EH (cell line): ENCODE data around the gene PPP1R14B.
A peak's percentile ranks its signal among the peaks of the same experiment; 100 is the strongest.

Source experiments
- DNase-seq: peaks from one replicate; pipeline ENCODE4 v3.0.0-alpha.2; 2015; ENCODE audit warnings: low read depth

Gene PPP1R14B

DNA sequence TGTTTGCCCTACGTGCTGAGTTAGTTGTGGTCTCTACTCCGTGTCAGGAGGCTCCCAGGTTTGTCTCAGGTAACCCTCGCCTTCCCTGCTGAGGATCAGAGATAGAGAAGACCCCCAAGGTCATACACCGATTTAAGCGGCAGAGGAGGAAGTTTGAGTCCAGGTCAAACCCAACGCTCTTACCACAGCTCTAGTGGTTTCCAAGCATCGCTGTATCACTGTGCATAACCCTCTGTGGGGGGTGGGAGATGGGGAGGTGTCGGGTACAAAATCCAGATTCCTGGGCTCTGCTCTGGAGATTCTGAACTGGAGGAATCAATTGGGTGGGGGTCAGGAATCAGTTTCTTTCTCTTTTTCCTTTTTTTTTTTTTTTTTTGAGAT is 15.8 kb downstream of the PPP1R14B start:
- DNase-seq: no peak

DNA sequence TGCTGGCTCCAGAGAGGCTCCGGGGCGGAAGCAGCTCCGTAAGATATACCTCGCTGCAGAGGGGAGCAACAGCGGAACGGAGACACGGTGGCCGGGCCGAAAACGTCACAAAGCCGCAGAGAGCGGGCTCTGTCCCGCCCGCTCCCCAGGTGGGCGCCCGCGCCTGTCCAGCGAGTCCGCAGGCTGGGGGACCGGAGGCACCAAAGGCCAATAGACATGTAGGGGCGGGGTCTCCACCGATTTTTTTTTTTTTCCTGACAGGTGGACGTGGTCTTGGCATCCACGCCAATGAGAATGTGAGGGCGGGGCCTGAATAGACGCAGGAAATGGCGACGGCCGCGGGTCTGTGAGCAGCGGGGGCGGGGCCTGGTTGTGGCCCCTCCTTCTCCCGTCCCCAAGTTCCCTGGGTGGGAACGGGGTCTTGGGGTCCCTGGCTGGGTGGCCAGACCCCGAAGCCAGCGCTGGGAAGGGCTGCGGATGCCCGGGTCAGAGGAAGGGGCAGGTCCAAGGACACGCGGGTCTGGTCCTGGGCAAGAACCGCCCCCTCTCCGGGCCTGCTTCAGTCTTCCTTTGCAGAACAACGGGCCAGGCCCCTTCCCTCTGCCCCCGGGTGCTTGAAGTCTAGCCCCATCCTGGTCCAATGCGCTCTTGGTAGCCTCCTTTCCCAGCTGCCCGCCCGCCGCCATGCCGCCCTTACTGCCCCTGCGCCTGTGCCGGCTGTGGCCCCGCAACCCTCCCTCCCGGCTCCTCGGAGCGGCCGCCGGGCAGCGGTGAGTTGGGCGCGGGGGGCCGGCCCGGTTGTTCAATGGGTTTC is 16.4 kb downstream of the PPP1R14B start, which contains the start of gene DNAJC4:
DNAJC4 (plus strand) TSS at position 378 of the 814 bp plus-strand sequence; CDS start at position 685, 307 bp downstream.
- DNase-seq: peak; percentile 90

DNA sequence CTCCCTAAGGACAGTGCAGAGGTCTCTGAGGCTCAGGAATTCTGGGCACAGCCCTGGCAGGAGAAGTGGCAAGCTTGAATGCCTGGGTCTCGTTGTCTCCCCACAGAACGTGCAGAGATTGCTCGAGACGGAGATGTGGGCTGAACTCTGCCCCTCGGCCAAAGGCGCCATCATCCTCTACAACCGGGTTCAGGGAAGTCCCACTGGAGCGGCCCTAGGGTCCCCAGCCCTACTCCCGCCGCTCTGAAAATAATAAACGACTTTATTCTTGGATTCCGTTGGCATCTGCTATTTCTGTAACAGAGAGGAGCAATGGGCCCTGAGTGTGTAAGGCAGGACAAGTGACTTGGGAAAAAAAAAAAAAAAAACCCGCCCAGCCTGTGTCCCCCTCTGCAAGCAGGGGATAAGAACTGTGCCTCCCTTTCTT is 17.0 kb downstream of the PPP1R14B start:
- DNase-seq: no peak

DNA sequence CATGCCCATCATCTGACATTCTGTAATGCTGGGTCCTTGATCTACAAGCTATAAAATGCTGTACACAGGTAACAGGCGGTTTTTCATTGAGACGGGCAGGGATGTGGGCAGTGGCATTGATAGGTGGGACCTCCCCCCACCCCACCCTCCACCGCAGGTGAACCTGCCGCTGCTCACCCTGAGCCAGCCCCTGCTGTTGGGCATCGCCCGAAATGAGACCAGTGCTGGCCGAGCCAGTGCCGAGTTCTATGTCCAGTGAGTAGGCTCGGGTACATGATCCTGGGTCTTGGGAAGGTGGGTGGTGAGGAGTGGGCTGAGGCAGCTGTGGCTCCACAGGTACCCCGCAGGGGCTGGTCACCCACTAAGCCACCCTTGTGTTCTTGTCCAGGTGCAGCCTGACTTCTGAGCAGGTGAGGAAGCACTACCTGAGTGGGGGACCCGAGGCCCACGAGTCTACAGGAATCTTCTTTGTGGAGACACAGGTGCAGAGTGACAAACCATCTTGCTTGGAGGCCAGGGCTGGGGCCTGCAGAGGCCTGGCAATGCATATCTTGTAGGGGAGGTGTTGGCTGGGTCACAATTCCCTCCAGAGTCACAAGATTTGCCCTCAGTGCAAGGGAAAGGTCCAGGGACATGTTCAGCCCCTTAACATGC is 17.5 kb downstream of the PPP1R14B start:
- no peak for DNase-seq

DNA sequence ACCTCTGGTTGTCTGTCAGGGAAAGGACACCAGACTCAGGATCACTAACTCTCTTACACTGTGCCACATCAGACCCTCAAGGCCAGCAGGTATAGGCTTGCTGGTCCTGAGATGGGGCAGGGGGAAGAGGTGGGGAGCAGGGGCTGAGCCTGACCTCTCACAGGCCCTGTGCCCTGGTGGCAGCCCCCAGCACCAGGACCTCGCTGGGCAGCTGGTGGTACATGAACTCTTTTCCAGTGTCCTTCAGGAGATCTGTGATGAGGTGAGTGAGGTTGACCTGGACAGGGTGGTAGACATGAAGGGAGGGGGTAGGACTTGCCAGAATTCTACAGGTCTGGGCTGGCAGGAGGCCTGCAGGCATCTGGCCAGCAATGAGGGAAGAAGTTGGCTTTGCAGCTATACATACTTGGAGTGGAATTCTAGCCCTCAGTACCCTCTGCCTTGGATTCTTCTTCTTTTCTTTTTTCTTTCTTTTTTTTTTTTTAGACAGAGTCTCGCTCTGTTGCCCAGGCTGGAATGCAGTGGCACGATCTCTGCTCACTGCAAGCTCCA is 19.3 kb downstream of the PPP1R14B start:
- no peak for DNase-seq

DNA sequence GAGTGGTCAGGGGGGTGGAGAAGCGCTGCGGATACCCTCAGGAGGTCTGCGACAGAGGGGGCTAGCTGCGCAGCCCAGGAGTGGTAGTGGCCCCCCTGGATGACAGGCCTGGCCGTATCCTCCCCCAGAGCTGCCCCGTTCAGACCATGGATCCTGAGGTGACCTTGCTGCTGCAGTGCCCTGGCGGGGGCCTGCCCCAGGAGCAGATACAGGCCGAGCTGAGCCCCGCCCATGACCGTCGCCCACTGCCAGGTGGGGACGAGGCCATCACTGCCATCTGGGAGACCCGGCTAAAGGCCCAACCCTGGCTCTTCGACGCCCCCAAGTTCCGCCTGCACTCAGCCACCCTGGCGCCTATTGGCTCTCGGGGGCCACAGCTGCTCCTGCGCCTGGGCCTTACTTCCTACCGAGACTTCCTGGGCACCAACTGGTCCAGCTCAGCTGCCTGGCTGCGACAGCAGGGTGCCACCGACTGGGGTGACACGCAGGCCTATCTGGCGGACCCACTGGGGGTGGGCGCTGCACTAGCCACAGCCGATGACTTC is 20.2 kb downstream of the PPP1R14B start:
- DNase-seq: peak; percentile 26

DNA sequence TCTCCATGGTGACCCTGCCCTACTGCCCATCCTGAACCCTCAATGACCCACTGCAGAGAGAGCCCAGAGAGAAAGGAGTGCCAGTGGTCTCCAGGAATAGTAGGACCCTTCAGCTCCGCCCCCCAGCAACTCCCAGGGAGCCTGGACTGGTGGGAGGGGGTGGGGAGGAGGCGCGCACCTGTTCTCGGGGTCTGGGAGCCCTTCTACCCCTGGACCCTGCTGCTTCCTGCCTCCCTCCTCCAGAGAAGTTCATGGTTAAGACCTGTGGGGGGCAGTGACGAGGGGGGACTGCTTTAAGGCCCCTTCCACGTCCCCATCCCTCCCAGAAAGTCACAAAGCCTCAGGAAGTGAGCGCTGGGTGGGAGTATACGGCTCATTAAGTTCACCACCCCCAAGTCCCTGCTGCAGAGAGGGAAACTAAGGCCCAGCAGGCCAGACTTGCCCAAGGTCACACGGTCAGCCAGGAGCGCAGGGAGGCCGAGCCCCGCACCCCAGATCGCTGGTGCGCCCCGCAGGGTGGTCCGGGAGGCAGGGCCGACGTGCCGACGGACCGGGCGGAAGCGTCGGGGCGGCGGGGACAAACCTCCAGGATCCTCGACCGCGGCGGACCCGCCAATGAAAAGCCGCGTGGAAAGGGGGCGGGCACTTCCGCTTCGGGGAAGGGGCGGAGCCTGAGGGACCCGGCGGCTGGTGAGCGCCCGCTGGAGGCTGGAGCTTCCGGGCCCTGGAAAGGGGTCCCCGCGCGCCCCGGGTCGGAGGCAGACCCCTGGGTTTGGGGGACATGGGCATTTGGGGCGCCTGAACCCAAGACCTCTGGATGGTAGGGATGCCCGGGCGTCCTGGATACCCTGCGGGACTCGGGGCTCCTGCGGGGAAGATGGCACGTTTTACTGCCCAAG is 20.9 kb downstream of the PPP1R14B start, which contains the start of the genes NUDT22 and TRPT1:
NUDT22 (plus strand) TSS at position 667 of the 899 bp plus-strand sequence. CDS start 379 bp downstream, outside the sequence.
TRPT1 (minus strand) TSS at position 579 of the 899 bp plus-strand sequence; CDS start at position 253, 326 bp downstream.
- DNase-seq: peak; percentile 83

DNA sequence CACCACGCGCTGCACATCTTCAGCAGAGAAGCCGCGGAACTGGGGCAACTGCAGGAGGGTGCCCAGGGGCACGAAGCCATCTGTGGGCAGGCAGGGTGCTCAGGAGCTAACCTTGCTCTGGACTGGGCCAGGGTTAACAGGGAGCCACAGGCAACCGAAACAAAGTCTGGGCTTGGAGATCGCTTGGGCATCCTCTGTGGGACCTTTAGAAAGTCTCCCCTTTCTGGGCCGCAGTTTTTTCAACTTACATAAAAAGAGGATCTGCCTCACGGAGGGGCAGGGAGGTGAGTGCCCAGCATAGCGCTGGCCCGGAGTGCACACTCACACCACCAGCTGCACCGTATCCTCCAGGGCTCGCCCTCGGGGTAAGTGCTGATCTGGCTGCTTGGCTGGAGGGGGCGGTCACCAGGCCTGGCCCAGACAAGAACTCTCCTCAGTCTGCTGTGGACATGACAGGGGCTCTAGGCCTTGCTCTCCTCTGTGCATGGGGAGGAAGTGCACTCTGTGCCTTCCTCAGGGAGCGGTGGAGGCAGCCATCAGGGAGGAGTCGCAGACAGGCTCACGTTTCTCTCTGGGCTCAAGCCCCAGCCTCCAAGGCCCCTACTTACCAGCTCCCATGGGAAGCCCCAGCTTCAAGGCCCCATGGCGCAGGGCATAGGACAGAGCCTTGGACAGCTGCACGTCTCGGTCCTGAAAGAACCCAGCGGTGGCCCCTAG is 21.7 kb downstream of the PPP1R14B start:
- no peak for DNase-seq

DNA sequence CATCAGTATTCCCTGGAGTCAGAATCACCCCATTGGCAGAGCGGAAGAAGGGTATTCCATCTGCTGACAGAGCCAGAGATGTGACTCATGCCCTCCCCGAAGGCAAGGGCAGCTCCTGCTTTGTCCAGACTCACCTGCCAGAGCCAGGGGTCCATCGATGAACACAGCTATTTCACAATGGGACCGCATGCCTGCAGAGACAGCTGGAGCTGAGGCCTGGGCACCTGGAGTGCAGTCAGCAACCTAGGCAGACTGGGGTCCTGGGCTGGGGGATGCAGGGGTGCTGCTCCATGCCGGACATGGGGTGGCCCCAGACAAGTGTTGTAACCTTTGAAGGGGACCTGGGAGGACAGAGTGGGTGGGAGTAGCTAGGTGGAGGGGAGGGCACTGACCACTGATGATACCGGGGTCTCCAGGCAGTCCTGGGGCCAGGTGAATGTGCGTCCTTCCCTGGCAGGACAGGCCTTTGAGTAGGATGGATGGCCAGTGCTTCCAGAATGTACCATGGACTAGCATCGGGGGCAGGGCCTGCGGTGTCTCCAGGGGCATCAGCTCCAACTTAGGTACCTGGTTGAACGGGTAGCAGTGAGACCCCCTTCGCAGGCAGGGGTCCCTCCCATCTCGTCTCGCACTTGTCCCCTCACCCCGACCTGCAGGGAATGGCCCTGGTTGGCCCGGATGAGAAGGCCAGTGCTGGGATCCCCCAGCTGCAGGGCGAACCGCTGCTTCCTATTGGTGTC is 22.4 kb downstream of the PPP1R14B start:
- no peak for DNase-seq

DNA sequence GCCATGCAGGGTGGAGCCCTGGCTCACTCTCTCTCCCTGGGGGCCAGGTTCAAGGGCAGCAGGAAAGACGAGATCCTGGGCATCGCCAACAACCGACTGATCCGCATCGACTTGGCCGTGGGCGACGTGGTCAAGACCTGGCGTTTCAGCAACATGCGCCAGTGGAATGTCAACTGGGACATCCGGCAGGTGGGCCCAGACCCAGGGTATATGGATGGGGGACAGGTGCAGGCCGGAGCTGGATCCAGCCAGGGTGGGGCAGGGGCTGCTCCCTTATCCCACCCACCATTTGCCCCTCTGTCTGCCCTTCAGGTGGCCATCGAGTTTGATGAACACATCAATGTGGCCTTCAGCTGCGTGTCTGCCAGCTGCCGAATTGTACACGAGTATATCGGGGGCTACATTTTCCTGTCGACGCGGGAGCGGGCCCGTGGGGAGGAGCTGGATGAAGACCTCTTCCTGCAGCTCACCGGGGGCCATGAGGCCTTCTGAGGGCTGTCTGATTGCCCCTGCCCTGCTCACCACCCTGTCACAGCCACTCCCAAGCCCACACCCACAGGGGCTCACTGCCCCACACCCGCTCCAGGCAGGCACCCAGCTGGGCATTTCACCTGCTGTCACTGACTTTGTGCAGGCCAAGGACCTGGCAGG is 23.6 kb downstream of the PPP1R14B start:
- no peak for DNase-seq

DNA sequence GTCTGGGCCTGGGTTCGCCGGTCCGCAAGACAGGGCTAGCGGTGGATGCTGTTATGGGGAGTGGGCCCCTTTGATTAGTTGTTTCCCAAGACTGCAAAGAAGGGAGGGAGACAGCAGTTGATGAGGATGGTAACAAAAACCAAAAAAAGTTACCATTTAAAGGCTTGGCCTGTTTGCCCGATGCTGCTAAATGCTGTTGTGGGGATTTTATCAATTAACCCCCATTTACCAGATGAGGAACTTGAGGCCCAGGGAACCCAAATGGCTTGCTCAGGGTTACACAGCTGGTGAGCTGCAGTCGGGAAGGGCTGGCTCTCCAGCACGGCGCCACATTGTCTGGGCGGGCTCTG is 24.1 kb downstream of the PPP1R14B start:
- DNase-seq: no peak

DNA sequence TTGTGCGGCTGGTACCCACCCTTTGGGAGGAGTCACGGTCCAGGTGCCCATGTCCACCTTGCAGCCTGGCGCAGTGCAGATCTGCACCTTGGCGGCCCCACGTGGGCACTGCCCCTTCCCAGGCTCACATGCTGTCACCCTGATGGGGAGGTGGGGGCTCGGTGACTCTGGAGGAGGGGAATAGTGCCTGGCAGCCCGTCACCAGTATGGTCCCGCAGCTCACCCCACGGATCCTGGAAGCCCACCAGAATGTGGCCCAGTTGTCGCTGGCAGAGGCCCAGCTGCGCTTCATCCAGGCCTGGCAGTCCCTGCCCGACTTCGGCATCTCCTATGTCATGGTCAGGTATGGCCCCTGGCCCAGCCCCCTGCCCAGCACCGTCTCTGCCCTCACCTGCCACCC is 25.9 kb downstream of the PPP1R14B start:
- no peak for DNase-seq

DNA sequence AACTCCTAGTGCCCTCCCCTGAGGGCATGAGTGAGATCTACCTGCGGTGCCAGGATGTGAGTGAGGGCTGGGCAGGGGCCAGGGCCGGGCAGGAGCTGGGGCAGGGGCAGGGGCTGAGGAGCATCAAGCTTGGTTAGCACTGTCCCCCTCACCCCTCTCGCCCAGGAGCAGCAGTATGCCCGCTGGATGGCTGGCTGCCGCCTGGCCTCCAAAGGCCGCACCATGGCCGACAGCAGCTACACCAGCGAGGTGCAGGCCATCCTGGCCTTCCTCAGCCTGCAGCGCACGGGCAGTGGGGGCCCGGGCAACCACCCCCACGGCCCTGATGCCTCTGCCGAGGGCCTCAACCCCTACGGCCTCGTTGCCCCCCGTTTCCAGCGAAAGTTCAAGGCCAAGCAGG is 26.5 kb downstream of the PPP1R14B start:
- DNase-seq: no peak

DNA sequence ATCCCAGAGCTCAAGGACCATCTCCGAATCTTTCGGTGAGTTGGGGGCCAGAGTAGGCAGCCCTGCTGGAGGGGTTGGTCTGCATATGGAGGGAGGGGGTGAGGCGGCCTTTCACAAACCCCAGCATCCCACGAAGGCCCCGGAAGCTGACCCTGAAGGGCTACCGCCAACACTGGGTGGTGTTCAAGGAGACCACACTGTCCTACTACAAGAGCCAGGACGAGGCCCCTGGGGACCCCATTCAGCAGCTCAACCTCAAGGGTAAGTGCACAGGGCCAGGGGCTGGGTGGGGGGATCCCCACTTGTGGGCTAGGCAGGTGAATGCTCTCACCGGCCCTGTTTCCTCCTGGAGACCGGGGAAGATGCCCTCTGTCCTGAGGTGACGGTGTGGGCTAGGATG is 27.0 kb downstream of the PPP1R14B start:
- no peak for DNase-seq

DNA sequence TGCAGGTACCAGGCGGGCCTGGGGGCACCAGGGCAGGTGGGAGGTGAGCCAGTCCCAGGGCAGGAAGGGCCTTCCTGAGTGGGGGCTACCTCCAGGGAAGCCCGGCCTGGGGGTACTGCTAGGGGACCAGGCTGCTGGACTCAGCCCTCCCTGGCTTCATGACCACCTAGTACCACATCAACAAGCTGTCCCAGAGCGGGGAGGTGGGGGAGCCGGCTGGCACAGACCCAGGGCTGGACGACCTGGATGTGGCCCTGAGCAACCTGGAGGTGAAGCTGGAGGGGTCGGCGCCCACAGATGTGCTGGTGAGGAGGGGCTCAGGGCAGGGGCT is 27.4 kb downstream of the PPP1R14B start:
- DNase-seq: no peak

DNA sequence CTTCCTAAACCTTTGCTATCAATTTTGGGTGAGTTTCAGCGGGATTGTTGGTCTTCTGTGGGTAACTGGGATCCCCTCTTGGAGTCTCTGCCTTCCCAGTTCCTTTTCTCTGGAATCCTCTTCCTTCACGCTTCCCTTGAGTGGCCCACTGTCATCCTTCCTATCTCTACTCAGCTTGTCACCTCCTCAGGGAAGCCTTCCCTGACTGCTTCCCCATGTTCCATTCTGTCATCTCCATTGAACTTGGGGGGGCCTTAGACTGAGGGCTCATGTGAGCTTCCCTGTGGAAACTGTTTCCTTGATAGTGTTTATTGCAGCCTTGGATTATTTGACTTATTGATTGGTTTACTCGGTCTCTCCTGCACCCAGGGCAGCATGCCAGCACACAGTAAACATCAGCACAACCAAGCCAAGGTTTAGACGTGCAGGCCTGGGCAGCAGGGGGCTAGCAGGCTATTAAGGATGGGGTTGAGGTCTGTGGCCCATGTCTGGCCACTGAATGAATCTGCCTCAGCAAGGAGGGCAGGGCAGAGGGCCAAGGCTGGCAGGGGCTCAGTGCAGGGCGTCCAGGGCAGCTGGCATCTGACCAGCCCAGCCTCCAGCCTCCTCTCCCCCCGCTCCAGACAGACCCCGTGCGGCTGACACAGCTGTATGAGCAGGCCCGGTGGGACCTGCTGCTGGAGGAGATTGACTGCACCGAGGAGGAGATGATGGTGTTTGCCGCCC is 28.0 kb downstream of the PPP1R14B start:
- DNase-seq: no peak

DNA sequence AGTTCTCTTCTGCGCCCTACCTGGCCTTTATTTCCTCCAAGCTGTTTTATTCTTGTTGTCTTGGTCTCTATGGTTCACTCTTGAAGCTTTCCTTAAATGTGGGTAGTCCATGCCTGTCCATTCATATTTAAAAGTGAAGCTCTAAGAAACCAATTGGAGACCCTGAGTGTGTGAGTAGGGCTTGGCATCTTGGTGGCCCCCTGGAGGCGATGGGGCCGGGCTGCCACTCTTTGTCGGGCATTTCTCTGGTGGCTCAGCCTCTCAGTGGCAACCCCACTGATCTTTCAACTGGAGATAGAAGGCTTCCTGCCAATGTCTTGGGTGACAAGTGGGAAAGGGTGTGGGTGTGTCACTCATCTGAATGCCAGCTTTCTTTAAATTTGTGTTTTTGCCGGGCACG is 29.9 kb downstream of the PPP1R14B start:
- no peak for DNase-seq

DNA sequence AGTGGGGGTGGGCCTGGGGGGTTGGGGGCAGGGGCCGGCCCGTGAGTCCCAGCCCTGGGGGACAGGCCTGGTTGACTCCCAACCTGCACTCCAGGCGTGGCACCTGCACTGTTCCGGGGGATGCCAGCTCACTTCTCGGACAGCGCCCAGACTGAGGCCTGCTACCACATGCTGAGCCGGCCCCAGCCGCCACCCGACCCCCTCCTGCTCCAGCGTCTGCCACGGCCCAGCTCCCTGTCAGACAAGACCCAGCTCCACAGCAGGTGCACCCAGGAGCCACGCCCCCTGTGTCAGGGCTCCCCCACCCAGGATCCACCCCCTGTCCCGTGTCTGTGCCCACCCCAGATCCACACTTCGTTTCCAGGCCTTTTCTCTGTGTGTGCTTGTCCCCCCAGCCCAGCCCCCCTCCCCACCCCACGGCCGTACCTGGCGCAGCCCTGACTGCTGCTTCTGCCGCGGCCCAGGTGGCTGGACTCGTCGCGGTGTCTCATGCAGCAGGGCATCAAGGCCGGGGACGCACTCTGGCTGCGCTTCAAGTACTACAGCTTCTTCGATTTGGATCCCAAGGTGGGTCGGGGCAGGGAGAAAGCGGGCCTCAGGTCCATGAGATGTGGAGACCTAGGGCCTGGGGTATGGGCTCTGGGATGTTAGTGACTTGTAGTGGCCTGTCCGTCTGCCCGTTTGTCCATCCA is 35.4 kb downstream of the PPP1R14B start:
- DNase-seq: no peak
